Panc1 (cell line): Measurements from ENCODE around the gene SDF4. TPM values are rescaled to one million over a fixed set of nuclear protein-coding genes. Genes with fewer than 3 reads are reported as not detected.

Source experiments
- ATAC-seq: fragments of 200-7000 bp; cut with Tn5 transposase; 2 replicates; pipeline ENCODE4 v1.9.1; 2020; ENCODE audit warnings: mild to moderate bottlenecking, moderate library complexity
- BruUV-seq: library from RNA; stranded (reverse); fragments of 400-500 nt; replicated peaks from 2 replicates; lab custom pipeline; 2021; lab: Mats Ljungman, UMichigan
- CTCF ChIA-PET: fragments of 300-600 bp; sonication (Branson Sonifier 250); formaldehyde crosslinking; loops from one replicate; lab custom pipeline; 2022; ENCODE audit warnings: antibody characterized with exemption; lab: Charles Lee
- POLR2A ChIA-PET: fragments of 300-600 bp; sonication (Branson Sonifier 250); formaldehyde crosslinking; loops from one replicate; lab custom pipeline; 2022; ENCODE audit warnings: antibody characterized with exemption; lab: Charles Lee
- DNase-seq: peaks from one replicate; pipeline ENCODE4 v3.0.0-alpha.2; 2010; ENCODE audit warnings: low read depth, low spot score
- H3K27ac ChIP-seq: 2 replicates; pipeline ENCODE4 v1.5.1; 2011; ENCODE audit warnings: mild to moderate bottlenecking, low read length, inconsistent platforms
- H3K27me3 ChIP-seq: fragments of 200-500 bp; sonication (Bioruptor generic); 2 replicates; pipeline ENCODE4 v1.6.0; 2014; ENCODE audit warnings: low read length, inconsistent platforms; ENCODE audit not compliant: control insufficient read depth, insufficient read depth
- H3K36me3 ChIP-seq: fragments of 200-500 bp; sonication (Bioruptor generic); 2 replicates; pipeline ENCODE4 v1.5.1; 2014; ENCODE audit warnings: inconsistent platforms, mild to moderate bottlenecking, low read length, moderate library complexity; ENCODE audit not compliant: control insufficient read depth, insufficient read depth
- H3K4me1 ChIP-seq: 2 replicates; pipeline ENCODE4 v1.5.1; 2011; ENCODE audit warnings: inconsistent platforms, mild to moderate bottlenecking, low read length, moderate library complexity; ENCODE audit not compliant: control insufficient read depth, insufficient read depth
- H3K4me3 ChIP-seq, 2 experiments: 2 replicates each; pipeline ENCODE4 v1.5.1; 2011 to 2012; ENCODE audit warnings: low read depth in 2 of 2, low read length in 2 of 2, mild to moderate bottlenecking in 2 of 2, inconsistent platforms in 1 of 2, moderate library complexity in 1 of 2
- H3K9me3 ChIP-seq: fragments of 200-500 bp; sonication (Bioruptor generic); 2 replicates; pipeline ENCODE4 v1.5.1; 2014; ENCODE audit warnings: low read depth, mild to moderate bottlenecking, inconsistent platforms, low read length, moderate library complexity; ENCODE audit not compliant: control insufficient read depth, insufficient read depth
- CTCF ChIP-seq: fragments of 450-650 bp; IDR thresholded peaks from 2 replicates; pipeline ENCODE4 v1.5.1; 2017; ENCODE audit warnings: mild to moderate bottlenecking
- POLR2AphosphoS5 ChIP-seq: IDR thresholded peaks from 2 replicates; pipeline ENCODE4 v1.6.1; 2012; ENCODE audit warnings: mild to moderate bottlenecking, low read depth, low read length, moderate library complexity
- SIN3A ChIP-seq: IDR thresholded peaks from 2 replicates; pipeline ENCODE4 v1.6.1; 2012; ENCODE audit warnings: low read depth, mild to moderate bottlenecking, low read length, moderate library complexity, borderline replicate concordance; ENCODE audit not compliant: insufficient read depth
- TCF7L2 ChIP-seq: IDR thresholded peaks from 2 replicates; pipeline ENCODE4 v1.6.1; 2011; ENCODE audit warnings: mild to moderate bottlenecking, low read depth, low read length, inconsistent platforms
- in situ Hi-C: cut with HindIII; loops from 2 replicates; pipeline ENCODE4 v1.10.0; 2016; ENCODE audit warnings: low sequenced_read_pairs, low pct_unique_long_range_greater_than_20kb
- intact Hi-C: fragments of 100-400 bp; cut with micrococcal nuclease; formaldehyde crosslinking; loops from one replicate; pipeline ENCODE4 v1.10.0; 2022; ENCODE audit not compliant: unreplicated experiment
- total RNA-seq: library from RNA; stranded (reverse); gene quantifications from one replicate; pipeline ENCODE4 v1.2.1, GENCODE V29; 2021; ENCODE audit not compliant: unreplicated experiment
- TF ChIP-seq, protein P1 (sequence below), 2 experiments: IDR thresholded peaks; 2 replicates each; pipeline ENCODE4 v1.6.1; 2011 to 2012; ENCODE audit warnings: low read depth in 2 of 2, control low read depth in 1 of 2, low read length in 1 of 2, mild to moderate bottlenecking in 1 of 2, moderate library complexity in 1 of 2; ENCODE audit not compliant: insufficient read depth in 1 of 2

Gene SDF4
- total RNA-seq, 1 experiment from 2014 or later, result 335 TPM

DNA sequence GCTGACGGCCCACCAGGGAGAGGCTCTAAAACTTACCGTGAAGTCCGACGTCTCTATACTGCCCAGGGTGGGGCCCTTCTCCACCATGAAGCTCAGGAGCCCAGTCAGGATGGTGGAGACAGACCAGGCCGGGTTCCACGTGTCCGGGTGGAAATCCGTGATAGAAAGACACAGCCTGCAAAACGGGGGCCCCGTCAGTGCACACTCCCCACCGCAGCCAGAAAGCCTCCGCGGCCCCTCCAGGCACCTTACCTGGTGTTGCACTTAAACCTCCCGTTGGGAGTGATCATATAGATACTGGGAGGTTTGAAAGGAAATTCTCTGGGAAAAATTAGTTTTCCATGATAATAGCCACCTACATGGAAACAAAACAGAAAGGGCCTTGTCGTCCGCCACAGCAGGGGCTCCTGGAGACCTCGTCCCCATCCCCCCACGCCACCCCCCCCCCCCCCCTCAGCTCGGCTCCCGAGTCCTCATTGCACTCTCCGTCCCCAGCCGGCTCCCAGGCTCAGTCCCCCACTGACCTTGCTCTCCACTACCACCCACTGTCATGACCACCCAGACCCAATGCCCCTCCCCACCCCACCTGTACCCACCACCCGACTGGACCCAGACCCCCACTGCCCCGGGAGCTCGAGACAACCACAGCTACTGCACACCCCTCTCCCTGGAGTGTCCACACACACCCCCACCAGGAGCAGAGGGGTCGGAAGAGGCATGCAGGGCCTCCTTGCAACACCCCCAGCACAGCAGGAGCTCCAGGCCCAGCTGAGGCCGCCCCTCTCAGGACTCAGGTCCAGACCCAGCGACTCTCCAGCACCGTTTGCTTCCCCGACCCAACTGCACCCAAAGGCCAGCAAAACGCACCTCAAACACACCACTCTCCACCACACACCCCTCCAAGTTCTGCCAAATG, 25.4 kb upstream of the SDF4 start:
- H3K9me3 ChIP-seq, result no peaks in the 10 kb centered on the region
- in situ Hi-C loops (no loop called here), intact Hi-C loops (no loop called here)
- BruUV-seq, result no TSS peak
- H3K36me3 ChIP-seq, result no peaks in the 10 kb centered on the region
- CTCF ChIA-PET, result interaction anchor here (0.7 kb wide), 1 partner anchor 37 kb away, joined by 12 read pairs; no protein-coding TSS in a partner anchor
- TF ChIP-seq POLR2AphosphoS5 (no peak), SIN3A (no peak), TCF7L2 (no peak), CTCF (no peak)
- TF ChIP-seq, protein P1, sequence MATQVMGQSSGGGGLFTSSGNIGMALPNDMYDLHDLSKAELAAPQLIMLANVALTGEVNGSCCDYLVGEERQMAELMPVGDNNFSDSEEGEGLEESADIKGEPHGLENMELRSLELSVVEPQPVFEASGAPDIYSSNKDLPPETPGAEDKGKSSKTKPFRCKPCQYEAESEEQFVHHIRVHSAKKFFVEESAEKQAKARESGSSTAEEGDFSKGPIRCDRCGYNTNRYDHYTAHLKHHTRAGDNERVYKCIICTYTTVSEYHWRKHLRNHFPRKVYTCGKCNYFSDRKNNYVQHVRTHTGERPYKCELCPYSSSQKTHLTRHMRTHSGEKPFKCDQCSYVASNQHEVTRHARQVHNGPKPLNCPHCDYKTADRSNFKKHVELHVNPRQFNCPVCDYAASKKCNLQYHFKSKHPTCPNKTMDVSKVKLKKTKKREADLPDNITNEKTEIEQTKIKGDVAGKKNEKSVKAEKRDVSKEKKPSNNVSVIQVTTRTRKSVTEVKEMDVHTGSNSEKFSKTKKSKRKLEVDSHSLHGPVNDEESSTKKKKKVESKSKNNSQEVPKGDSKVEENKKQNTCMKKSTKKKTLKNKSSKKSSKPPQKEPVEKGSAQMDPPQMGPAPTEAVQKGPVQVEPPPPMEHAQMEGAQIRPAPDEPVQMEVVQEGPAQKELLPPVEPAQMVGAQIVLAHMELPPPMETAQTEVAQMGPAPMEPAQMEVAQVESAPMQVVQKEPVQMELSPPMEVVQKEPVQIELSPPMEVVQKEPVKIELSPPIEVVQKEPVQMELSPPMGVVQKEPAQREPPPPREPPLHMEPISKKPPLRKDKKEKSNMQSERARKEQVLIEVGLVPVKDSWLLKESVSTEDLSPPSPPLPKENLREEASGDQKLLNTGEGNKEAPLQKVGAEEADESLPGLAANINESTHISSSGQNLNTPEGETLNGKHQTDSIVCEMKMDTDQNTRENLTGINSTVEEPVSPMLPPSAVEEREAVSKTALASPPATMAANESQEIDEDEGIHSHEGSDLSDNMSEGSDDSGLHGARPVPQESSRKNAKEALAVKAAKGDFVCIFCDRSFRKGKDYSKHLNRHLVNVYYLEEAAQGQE (IDR thresholded peaks at IDR 0.05; ENCODE audit: insufficient read depth in 1 of 2, low read depth in 2 of 2, low read length in 1 of 2), result no peak
- H3K4me3 ChIP-seq, result no peak overlapping the region
- DNase-seq (no peak), ATAC-seq (no peak)
- H3K27me3 ChIP-seq, result no peaks in the 10 kb centered on the region
- no peak overlapping the region for H3K27ac ChIP-seq
- H3K4me1 ChIP-seq, result no peaks in the 10 kb centered on the region
- POLR2A ChIA-PET, result interaction anchor here (0.5 kb wide), 1 partner anchor 154 kb away, joined by 3 read pairs; no protein-coding TSS in a partner anchor

DNA sequence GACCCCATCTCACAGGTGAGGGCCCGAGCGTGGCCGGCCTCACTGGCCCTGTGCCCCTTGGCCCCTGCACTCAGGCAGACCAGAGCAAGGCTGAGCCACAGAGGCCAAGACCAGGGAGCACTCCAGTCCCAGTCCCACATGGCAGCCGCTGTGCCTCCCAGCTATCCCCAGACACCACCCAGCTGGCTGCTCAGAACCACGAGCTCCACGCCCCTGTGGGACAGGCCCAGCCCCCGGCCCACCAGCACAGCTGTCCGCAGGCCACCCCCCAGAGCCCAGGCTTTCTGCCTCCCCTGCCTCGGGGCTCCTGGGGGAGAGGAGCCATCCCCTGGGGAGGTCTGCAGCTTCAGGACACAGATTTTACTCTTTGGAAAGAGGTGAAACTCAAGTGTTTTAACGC, 23.8 kb upstream of the SDF4 start:
- ATAC-seq (no peak), DNase-seq (no peak)
- Histone ChIP-seq H3K36me3 (no peaks in the 10 kb centered on the region), H3K9me3 (no peaks in the 10 kb centered on the region), H3K4me1 (0 out of 2 replicates have a peak, but pooled peaks cover 2% of the 10 kb centered on the region), H3K27ac (no peak overlapping the region), H3K27me3 (no peaks in the 10 kb centered on the region), H3K4me3 (no peak overlapping the region)
- in situ Hi-C loops (no loop called here), intact Hi-C loops (no loop called here)
- no TSS peak for BruUV-seq
- POLR2A ChIA-PET, result no interaction called here
- CTCF ChIA-PET, result no interaction called here
- TF ChIP-seq, protein P1 (IDR thresholded peaks at IDR 0.05; ENCODE audit: insufficient read depth in 1 of 2, low read depth in 2 of 2, low read length in 1 of 2), result no peak
- TF ChIP-seq TCF7L2, result no peak
- TF ChIP-seq CTCF, result no peak
- no peak for TF ChIP-seq SIN3A
- no peak for TF ChIP-seq POLR2AphosphoS5
